ENCODE results near the gene EPHB3.

EPHB3 gene

GRCh38 chr3:184561913-184562877 lies 610 bp downstream of the EPHB3 start:
- no peak for TF ChIP-seq CEBPB (IDR thresholded peaks at IDR 0.05)
- TF ChIP-seq TCF12 (IDR thresholded peaks at IDR 0.05; ENCODE audit: low read depth), result no peak
- TF ChIP-seq TEAD4 (IDR thresholded peaks at IDR 0.05), result peak; percentile 59

DNA sequence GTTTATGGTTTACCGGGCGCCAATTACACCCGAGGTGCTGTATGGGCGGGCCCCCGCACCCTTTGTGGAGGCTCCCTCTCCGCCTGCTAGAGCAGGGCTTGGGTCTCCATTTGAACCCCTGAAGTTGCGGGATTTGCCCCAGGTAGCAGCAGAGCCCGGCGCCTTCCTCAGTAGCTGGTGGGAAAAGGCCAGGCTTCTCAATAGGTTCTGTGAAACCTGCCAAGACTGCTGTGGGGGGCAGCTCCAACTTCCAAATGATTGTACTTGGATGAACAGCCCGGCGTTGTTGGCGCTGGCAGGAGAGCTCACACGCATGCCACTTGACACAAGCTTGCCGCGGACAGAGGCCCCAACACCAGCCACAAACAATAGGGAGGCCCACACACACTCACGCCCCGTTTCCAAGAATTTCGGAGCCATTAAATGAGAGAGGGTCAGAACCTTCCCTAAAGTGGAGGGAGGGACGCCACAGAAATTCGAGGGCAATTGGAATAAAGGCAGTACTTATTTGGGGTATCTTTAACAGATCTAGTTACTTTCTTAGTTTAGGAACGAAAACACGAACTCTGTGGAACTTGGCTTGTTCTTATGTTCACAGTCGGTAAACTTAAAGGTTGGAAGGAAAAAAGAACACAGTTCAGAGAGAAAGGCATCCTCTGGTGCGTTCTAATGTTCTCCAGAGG lies 1.4 kb downstream of the EPHB3 start:
- TF ChIP-seq FOXM1 (IDR thresholded peaks at IDR 0.05; ENCODE audit: borderline replicate concordance, low read depth), result no peak

DNA sequence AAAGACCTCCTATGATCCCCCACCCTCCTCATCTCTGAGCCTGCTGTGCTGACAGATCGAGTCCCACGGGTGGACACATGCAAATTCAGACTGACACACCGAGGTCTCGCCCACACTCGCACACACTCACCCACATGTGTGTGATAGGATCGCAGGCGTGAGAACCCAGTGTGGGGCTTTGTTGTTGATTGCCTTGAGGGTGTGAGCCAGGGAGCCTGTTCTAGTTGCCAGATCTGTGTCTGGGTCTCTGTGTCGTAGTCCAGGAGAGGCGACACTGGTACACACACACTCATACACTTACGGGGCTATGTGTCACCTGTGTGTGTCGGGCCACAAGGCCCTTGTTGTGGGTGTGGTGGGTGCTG lies 2.0 kb downstream of the EPHB3 start:
- TF ChIP-seq TAF1 (IDR thresholded peaks at IDR 0.05; ENCODE audit: low read depth) (no peak), CEBPB (IDR thresholded peaks at IDR 0.05) (no peak), FOXM1 (IDR thresholded peaks at IDR 0.05; ENCODE audit: borderline replicate concordance, low read depth) (no peak), MAX (IDR thresholded peaks at IDR 0.05) (no peak)

- TF ChIP-seq FOXM1 (IDR thresholded peaks at IDR 0.05; ENCODE audit: borderline replicate concordance, low read depth) (no peak), MAX (IDR thresholded peaks at IDR 0.05) (no peak), TCF12 (IDR thresholded peaks at IDR 0.05; ENCODE audit: low read depth) (no peak)
Measured at GRCh38 chr3:184563941-184564684, 2.5 kb downstream of the EPHB3 start.

GRCh38 chr3:184564685-184565385 lies 3.2 kb downstream of the EPHB3 start:
- no peak for TF ChIP-seq TEAD4 (IDR thresholded peaks at IDR 0.05)
- no peak for TF ChIP-seq FOXM1 (IDR thresholded peaks at IDR 0.05; ENCODE audit: borderline replicate concordance, low read depth)
- no peak for TF ChIP-seq CEBPB (IDR thresholded peaks at IDR 0.05)
- no peak for TF ChIP-seq YY1 (IDR thresholded peaks at IDR 0.05; ENCODE audit: low read depth)
- no peak for TF ChIP-seq TAF1 (IDR thresholded peaks at IDR 0.05; ENCODE audit: low read depth)
- TF ChIP-seq RAD21 (IDR thresholded peaks at IDR 0.05; ENCODE audit: low read depth), result no peak
- TF ChIP-seq CREB1 (IDR thresholded peaks at IDR 0.05; ENCODE audit: low read depth), result no peak
- TF ChIP-seq EGR1 (IDR thresholded peaks at IDR 0.05), result no peak
- TF ChIP-seq TCF12 (IDR thresholded peaks at IDR 0.05; ENCODE audit: low read depth), result no peak
- TF ChIP-seq EP300 (IDR thresholded peaks at IDR 0.05; ENCODE audit: borderline replicate concordance), result no peak
- no peak for TF ChIP-seq REST (IDR thresholded peaks at IDR 0.05; ENCODE audit: low read depth)
- TF ChIP-seq ZBTB7A (IDR thresholded peaks at IDR 0.05; ENCODE audit: low read depth), result no peak
- TF ChIP-seq NFIC (IDR thresholded peaks at IDR 0.05), result no peak
- TF ChIP-seq USF1 (IDR thresholded peaks at IDR 0.05), result no peak
- TF ChIP-seq MAX (IDR thresholded peaks at IDR 0.05), result no peak

DNA sequence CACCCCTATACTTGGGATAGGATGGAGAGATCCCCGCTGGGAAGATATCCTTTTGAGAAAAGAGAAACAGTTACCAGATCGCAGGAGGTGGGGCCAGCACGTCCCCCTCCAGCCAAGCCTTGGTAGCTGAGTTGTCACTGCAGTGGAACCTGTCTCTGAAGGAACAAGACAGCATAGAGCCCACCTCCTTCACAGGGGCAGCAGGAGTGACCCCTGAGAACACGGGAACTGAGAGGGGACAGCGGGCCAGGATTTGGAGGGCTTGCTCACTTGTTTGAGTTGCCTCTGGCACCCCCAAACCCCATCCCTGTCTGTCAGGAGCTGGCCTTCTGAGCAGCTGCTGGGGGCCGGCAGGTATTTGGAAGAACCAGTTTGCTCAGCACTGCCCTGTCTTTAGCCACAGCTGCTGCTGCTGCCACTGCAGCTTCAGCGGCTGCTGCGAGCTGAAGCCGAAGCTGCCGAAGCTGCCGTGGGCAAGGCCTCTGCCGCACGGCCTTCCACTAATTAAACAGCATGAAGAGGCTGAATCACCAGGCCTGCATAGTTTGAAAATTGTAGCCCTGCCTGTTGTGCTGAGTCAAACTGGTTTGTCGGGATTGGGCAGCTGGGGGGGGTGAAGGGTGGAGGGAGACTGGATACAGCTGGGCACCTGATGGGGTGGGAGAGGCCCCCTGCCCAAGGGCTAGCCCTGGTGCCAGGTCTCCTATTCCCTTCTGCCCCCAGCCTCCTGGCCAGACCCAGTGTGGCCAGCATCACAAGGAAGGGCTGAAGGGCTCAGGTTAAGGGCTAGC lies 4.0 kb downstream of the EPHB3 start:
- TF ChIP-seq NFIC (IDR thresholded peaks at IDR 0.05) (peak; percentile 72), ZBTB7A (IDR thresholded peaks at IDR 0.05; ENCODE audit: low read depth) (peak; percentile 98), MAX (IDR thresholded peaks at IDR 0.05) (peak; percentile 91), USF1 (IDR thresholded peaks at IDR 0.05) (peak; percentile 61), REST (IDR thresholded peaks at IDR 0.05; ENCODE audit: low read depth) (no peak), FOXM1 (IDR thresholded peaks at IDR 0.05; ENCODE audit: borderline replicate concordance, low read depth) (peak; percentile 95), RAD21 (IDR thresholded peaks at IDR 0.05; ENCODE audit: low read depth) (peak; percentile 38), YY1 (IDR thresholded peaks at IDR 0.05; ENCODE audit: low read depth) (peak; percentile 67; the same call in 1 of the 2 replicates), TAF1 (IDR thresholded peaks at IDR 0.05; ENCODE audit: low read depth) (no peak; the same call in 1 of the 2 replicates), EP300 (IDR thresholded peaks at IDR 0.05; ENCODE audit: borderline replicate concordance) (peak; percentile 78), EGR1 (IDR thresholded peaks at IDR 0.05) (no peak), TCF12 (IDR thresholded peaks at IDR 0.05; ENCODE audit: low read depth) (peak; percentile 92), CEBPB (IDR thresholded peaks at IDR 0.05) (peak; percentile 55; the same call in 1 of the 2 replicates), CREB1 (IDR thresholded peaks at IDR 0.05; ENCODE audit: low read depth) (0 out of 2 replicates have a peak, but pooled peaks have one; percentile 16), TEAD4 (IDR thresholded peaks at IDR 0.05) (peak; percentile 88)
